DND-41 (cell line): ENCODE measurements around the gene C11orf24.

Source experiments
- EZH2 ChIP-seq: IDR thresholded peaks from 3 replicates; pipeline ENCODE4 v1.6.1; 2012; ENCODE audit warnings: borderline replicate concordance, low read depth, mild to moderate bottlenecking, moderate library complexity, low read length, inconsistent platforms; ENCODE audit not compliant: severe bottlenecking
- TF ChIP-seq, protein P1 (sequence below): IDR thresholded peaks from 2 replicates; pipeline ENCODE4 v1.5.1; 2012; ENCODE audit warnings: borderline replicate concordance, low read length, moderate library complexity, mild to moderate bottlenecking; ENCODE audit not compliant: poor library complexity, severe bottlenecking; ENCODE audit errors: extremely low read depth

GRCh38 chr11:68264741-68265540 lies 6.8 kb downstream of the C11orf24 start:
- TF ChIP-seq, protein P1, sequence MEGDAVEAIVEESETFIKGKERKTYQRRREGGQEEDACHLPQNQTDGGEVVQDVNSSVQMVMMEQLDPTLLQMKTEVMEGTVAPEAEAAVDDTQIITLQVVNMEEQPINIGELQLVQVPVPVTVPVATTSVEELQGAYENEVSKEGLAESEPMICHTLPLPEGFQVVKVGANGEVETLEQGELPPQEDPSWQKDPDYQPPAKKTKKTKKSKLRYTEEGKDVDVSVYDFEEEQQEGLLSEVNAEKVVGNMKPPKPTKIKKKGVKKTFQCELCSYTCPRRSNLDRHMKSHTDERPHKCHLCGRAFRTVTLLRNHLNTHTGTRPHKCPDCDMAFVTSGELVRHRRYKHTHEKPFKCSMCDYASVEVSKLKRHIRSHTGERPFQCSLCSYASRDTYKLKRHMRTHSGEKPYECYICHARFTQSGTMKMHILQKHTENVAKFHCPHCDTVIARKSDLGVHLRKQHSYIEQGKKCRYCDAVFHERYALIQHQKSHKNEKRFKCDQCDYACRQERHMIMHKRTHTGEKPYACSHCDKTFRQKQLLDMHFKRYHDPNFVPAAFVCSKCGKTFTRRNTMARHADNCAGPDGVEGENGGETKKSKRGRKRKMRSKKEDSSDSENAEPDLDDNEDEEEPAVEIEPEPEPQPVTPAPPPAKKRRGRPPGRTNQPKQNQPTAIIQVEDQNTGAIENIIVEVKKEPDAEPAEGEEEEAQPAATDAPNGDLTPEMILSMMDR, result no peak
- no peak for TF ChIP-seq EZH2
